ENCODE measurements around the gene KDM2A.

- TF ChIP-seq, protein P1, sequence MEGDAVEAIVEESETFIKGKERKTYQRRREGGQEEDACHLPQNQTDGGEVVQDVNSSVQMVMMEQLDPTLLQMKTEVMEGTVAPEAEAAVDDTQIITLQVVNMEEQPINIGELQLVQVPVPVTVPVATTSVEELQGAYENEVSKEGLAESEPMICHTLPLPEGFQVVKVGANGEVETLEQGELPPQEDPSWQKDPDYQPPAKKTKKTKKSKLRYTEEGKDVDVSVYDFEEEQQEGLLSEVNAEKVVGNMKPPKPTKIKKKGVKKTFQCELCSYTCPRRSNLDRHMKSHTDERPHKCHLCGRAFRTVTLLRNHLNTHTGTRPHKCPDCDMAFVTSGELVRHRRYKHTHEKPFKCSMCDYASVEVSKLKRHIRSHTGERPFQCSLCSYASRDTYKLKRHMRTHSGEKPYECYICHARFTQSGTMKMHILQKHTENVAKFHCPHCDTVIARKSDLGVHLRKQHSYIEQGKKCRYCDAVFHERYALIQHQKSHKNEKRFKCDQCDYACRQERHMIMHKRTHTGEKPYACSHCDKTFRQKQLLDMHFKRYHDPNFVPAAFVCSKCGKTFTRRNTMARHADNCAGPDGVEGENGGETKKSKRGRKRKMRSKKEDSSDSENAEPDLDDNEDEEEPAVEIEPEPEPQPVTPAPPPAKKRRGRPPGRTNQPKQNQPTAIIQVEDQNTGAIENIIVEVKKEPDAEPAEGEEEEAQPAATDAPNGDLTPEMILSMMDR (conservative IDR thresholded peaks at IDR 0.05): no peak
- TF ChIP-seq EZH2 (IDR thresholded peaks at IDR 0.05; ENCODE audit: low read depth): no peak
These were observed 160.7 kb downstream of the KDM2A start for GRCh38 chr11:67279589-67280340.
